Adipose tissue (tissue), 3 donors: ENCODE data around the gene ARHGAP26. TPM values are rescaled to one million over a fixed set of nuclear protein-coding genes. Genes with fewer than 3 reads are reported as not detected.

Experiments used
- H3K27ac ChIP-seq: one replicate; pipeline ENCODE4 v1.5.1; 2013; ENCODE audit warnings: low read depth, low read length
- WGBS, 3 donors: extraction: QIAGEN DNeasy Blood & Tissue Kit; methylation state at CpG; one replicate each; pipeline ENCODE4 v1.1.7; 2013; 5-methylcytosine and 5-hydroxymethylcytosine counted together
- polyA plus RNA-seq, 3 donors: library from polyadenylated mRNA; stranded (reverse); fragments of 200-250 nt; gene quantifications; one replicate each; pipeline ENCODE4 v1.2.3, GENCODE V29; 2013
- donor health status: healthy with polysubstance abuse.
- donor health status: Bipolar disorder and iron deficiency.
- donor health status: healthy.

Gene ARHGAP26
- polyA plus RNA-seq, 3 donors, result 2.3 to 8.3 (median 6.5) TPM

DNA sequence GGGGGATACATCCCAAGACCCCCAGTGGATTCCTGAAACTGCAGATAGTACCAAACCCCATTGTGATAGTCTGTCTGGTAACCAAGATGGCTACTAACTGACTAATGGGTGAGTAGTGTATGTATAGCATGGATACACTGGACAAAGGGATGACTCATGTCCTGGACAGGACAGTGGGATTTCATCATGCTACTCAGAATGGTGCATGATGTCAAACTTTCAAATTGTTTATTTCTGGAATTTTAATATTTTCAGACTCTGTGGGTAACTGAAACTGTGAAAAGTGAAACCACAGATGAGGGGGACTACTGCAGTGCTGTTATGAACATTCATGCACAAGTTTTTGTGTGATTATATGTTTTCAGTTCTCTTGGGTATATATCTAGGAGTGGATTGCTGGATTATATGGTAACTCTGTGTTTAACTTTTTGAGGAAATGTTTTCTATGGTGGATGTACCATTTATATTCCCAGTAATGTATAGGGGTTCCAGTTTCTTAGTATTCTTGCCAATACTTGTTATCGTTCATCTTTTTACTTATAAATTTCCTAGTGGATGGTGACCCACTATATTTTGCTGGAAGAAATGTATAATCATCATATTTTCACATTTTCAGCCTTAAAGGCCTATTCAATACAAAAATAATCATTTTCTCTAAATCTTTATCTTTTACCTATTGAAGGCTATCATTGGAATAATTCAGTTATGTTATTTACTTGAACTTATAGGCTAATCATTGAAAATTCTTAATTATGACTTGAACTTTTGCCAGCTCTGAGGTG is 492.4 kb downstream of the ARHGAP26 start:
- no peak overlapping the region for H3K27ac ChIP-seq
- WGBS, 3 donors, result 91 to 100% (median 93%) methylated on average over 1 of the region's 1 CpG

- no peak overlapping the region for H3K27ac ChIP-seq
- 70 to 80% (median 80%) methylated on average over 4 of the region's 4 CpGs for WGBS, 3 donors
These were observed 493.2 kb downstream of the ARHGAP26 start for GRCh38 chr5:143263272-143263810.

DNA sequence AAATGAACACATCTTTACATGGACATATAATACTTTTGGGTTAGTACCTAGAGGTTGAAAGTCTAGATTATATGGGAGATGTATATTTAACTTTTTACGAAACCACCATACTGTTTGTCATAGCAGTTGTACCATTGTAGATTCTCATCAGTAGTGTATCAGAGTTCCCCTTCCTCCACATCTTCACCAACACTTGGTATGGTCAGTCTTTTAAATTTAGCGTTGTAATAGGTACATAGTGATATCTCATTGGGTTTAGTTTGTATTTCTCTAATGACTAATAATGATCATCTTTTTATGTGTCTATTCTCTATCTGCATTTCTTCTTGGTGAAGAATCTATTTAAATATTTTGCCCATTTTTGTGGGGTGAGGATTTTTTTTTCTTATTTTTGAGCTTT is 495.8 kb downstream of the ARHGAP26 start:
- WGBS, 3 donors, result 99 to 100% (median 99%) methylated on average over 2 of the region's 2 CpGs
- no peak overlapping the region for H3K27ac ChIP-seq

- 97 to 99% (median 97%) methylated on average over 2 of the region's 2 CpGs for WGBS, 3 donors
- no peak overlapping the region for H3K27ac ChIP-seq
These were observed 497.0 kb downstream of the ARHGAP26 start for GRCh38 chr5:143267186-143267585.

DNA sequence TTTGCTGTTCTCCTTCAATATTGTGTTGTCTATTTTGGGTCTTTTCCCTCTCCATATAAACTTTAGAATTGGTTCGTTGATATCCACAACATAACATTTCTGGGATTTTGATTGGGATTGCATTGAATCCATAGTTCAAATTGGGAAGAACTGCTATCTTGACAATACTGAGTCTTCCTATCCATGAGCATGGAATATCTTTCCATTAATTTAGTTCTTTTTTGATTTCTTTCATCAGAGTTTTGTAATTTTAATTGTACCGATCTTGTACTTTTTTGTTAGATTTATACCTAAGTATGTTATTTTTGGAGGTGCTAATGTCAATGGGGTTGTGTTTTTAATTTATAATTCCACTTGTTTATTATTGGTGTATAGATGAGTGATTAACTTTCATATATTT is 498.2 kb downstream of the ARHGAP26 start:
- no peak overlapping the region for H3K27ac ChIP-seq
- 96 to 97% (median 97%) methylated on average over 2 of the region's 2 CpGs for WGBS, 3 donors

DNA sequence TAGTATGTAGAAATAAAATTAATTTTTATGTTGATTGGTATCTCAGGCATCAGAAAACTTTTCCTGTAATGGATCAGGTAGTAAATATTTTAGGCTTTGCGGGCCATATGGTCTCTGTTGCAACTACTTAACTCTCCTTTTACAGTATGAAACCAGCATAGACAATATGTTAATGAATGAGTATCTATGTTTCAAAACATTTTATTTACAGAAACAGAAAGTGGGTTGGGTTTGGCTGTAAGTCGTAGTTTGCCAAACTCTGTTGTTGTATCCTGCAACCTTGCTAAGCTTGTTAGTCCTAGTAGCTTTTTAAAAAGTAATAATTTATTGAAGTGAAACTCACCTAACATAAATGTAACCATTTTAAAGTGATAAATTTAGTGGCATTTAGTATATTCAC is 501.3 kb downstream of the ARHGAP26 start:
- no peak overlapping the region for H3K27ac ChIP-seq
- 90 to 96% (median 95%) methylated on average over 2 of the region's 2 CpGs for WGBS, 3 donors

DNA sequence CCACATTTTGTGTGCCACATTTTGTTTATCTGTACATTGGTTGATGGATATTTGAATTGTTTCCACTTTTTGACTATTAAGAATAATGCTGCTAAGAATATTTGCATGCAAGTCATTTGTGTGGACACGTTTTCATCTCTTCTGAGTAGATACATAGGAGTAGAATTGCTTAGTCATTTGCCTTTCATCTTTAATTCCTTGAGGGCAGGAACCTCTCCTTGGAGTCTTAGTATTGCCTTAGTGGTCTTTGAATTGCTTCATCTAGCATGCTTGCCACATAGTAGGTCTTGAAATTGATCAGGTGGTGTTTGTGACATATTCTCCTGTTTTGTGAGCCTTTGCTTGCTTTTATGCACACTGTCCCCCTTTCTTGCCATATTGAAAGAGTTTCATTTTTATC is 504.8 kb downstream of the ARHGAP26 start:
- no peak overlapping the region for H3K27ac ChIP-seq
- WGBS, 3 donors, result 60 to 85% (median 74%) methylated on average over 1 of the region's 1 CpG

DNA sequence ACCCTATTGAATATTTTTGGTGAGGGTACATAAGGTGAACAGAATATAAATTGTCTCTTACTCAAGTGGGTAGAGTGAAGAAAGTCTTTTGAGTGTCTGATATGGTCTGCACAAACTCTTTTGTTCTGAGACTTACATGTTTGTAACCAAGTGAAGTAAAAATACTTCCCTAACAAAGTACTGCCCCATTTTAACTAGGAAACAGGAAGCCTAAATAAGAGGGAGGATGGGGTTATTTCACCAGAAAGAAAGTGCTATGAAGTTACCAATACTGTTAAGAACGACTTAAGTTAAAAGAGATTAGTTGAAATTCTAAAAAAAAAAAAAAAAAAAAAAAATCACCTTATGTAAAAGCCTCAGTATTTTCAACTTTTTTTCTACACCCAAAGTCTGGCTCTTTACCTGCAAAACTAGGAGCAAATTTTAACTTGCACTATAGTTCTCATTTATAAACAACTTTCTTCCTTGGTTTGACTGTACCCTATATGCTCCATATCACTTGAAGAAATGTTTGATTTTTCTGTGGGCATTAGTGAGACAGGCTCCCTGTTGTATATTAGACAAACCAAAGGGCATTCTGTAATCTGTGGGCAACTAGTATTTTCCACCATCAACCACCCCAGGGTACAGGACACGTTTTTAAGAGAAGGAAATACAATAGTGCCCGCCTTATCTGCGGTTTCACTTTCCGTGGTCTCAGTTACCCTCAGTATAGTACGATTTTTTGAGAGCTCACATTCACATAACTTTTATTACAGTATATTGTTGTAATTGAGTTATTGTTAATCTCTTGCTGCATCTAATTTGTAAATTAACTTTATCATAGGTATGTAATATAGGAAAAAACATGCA is 505.6 kb downstream of the ARHGAP26 start:
- WGBS, 3 donors, result 70 to 89% (median 70%) methylated on average over 6 of the region's 6 CpGs
- H3K27ac ChIP-seq, result no peak overlapping the region

- WGBS, 3 donors, result 78 to 95% (median 92%) methylated on average over 2 of the region's 2 CpGs
- H3K27ac ChIP-seq, result no peak overlapping the region
These were observed 507.4 kb downstream of the ARHGAP26 start for GRCh38 chr5:143277536-143277935.

Other genes starting within 250 kb of the ARHGAP26 start
- gene FGF1, start 84.3 kb upstream of the ARHGAP26 start, polyA plus RNA-seq, result 1 to 10 TPM in 2 of 3 donors, under 1 TPM in 1; 0.75 to 2.5 (median 2.4) TPM